Measurements from ENCODE around the gene TMEM183A. TPM values are rescaled to one million over a fixed set of nuclear protein-coding genes. Genes with fewer than 3 reads are reported as not detected.

The TMEM183A gene
- total RNA-seq, 1 experiment from 2014 or later: 64.7 TPM

DNA sequence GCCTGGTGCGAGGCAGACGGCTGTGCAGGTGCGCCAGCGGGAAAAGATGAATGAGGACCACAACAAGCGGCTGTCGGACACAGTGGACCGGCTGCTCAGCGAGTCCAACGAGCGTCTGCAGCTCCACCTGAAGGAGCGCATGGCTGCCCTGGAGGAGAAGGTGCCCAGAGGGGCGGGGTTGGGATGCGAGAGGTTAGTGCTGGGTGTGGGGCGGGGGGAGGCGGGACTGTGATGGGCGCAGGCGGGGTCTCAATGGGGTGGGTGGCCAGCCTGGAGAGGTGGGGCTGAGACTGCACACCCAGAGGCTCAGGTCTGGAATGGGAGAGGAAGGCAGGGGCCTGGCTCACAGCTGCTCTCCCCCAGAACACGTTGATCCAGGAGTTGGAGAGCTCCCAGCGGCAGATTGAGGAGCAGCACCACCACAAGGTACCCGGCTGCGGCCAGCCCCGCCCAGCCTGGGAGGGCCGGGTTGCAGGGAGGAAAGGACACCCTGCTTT lies 41.4 kb downstream of the TMEM183A start (continued):
- no peak for TF ChIP-seq YY1 (IDR thresholded peaks at IDR 0.05; ENCODE audit: extremely low read depth, insufficient replicate concordance, low read depth, low read length)
- TF ChIP-seq SIN3A (IDR thresholded peaks at IDR 0.05; ENCODE audit: low read depth): no peak
- no peak for TF ChIP-seq EGR1 (IDR thresholded peaks at IDR 0.05; ENCODE audit: low read depth)
- no peak for TF ChIP-seq POLR2A (IDR thresholded peaks at IDR 0.05; ENCODE audit: borderline replicate concordance, extremely low read depth, insufficient read depth, insufficient read length)
- TF ChIP-seq ZFX (IDR thresholded peaks at IDR 0.05): no peak
- no peak for TF ChIP-seq JUND (IDR thresholded peaks at IDR 0.05)
- no peak for TF ChIP-seq SRF (IDR thresholded peaks at IDR 0.05; ENCODE audit: low read depth)
- TF ChIP-seq SP1 (IDR thresholded peaks at IDR 0.05; ENCODE audit: low read depth): no peak
- TF ChIP-seq CTCF (IDR thresholded peaks at IDR 0.05 in 2 of 3, conservative IDR thresholded peaks at IDR 0.05 in 1 of 3; ENCODE audit: borderline replicate concordance in 1 of 3, insufficient read depth in 1 of 3, low read depth in 2 of 3, low read length in 2 of 3): no peak
- TF ChIP-seq, protein P1, sequence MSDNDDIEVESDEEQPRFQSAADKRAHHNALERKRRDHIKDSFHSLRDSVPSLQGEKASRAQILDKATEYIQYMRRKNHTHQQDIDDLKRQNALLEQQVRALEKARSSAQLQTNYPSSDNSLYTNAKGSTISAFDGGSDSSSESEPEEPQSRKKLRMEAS (IDR thresholded peaks at IDR 0.05): no peak
- TF ChIP-seq EZH2phosphoT487 (IDR thresholded peaks at IDR 0.05; ENCODE audit: borderline replicate concordance): no peak
- no peak for TF ChIP-seq ELF1 (IDR thresholded peaks at IDR 0.05; ENCODE audit: borderline replicate concordance, low read depth)

- intact Hi-C loops (cut with micrococcal nuclease): no loop called here
- TF ChIP-seq, protein P2, sequence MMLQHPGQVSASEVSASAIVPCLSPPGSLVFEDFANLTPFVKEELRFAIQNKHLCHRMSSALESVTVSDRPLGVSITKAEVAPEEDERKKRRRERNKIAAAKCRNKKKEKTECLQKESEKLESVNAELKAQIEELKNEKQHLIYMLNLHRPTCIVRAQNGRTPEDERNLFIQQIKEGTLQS (IDR thresholded peaks at IDR 0.05): no peak
- TF ChIP-seq ZFX (IDR thresholded peaks at IDR 0.05) (no peak), SRF (IDR thresholded peaks at IDR 0.05; ENCODE audit: low read depth) (no peak), SP1 (IDR thresholded peaks at IDR 0.05; ENCODE audit: low read depth) (no peak), YY1 (IDR thresholded peaks at IDR 0.05; ENCODE audit: extremely low read depth, insufficient replicate concordance, low read depth, low read length) (no peak), ZNF274 (IDR thresholded peaks at IDR 0.05; ENCODE audit: low read depth, low read length) (no peak), TCF7L2 (IDR thresholded peaks at IDR 0.05; ENCODE audit: borderline replicate concordance, extremely low read depth, insufficient read depth, insufficient read length) (no peak), POLR2A (IDR thresholded peaks at IDR 0.05; ENCODE audit: borderline replicate concordance, extremely low read depth, insufficient read depth, insufficient read length) (no peak), ELF1 (IDR thresholded peaks at IDR 0.05; ENCODE audit: borderline replicate concordance, low read depth) (no peak), CEBPB (IDR thresholded peaks at IDR 0.05; ENCODE audit: low read depth) (no peak), FOSL1 (IDR thresholded peaks at IDR 0.05; ENCODE audit: low read depth) (no peak), CTCF (IDR thresholded peaks at IDR 0.05 in 2 of 3, conservative IDR thresholded peaks at IDR 0.05 in 1 of 3; ENCODE audit: borderline replicate concordance in 1 of 3, insufficient read depth in 1 of 3, low read depth in 2 of 3, low read length in 2 of 3) (no peak), CBX3 (IDR thresholded peaks at IDR 0.05; ENCODE audit: low read depth) (no peak)
- TF ChIP-seq, protein P1 (IDR thresholded peaks at IDR 0.05): no peak
- POLR2A ChIA-PET: no interaction called here
These were observed 41.9 kb downstream of the TMEM183A start for GRCh38 chr1:203049077-203049476.

More at GRCh38 chr1:203049077-203049476, 41.9 kb downstream of the TMEM183A start:
- Histone ChIP-seq H4K20me1 (ENCODE audit: insufficient read depth) (no peaks in the 10 kb centered on the region), H3K27ac (ENCODE audit: low read depth, low read length) (no peak overlapping the region), H2AFZ (ENCODE audit: low read depth, low read length, poor library complexity, severe bottlenecking) (no peak overlapping the region), H3K9me2 (ENCODE audit: insufficient read depth) (no peaks in the 10 kb centered on the region), H3K9me3 (ENCODE audit: control insufficient read depth in 1 of 2, insufficient read depth in 1 of 2, low read depth in 1 of 2, low read length in 2 of 2) (no peaks in the 10 kb centered on the region), H3K4me2 (ENCODE audit: low read length) (no peak overlapping the region), H3K4me1 (ENCODE audit: control insufficient read depth in 1 of 2, insufficient read depth in 2 of 2, low read length in 2 of 2) (peaks cover 8 to 20% of the 10 kb centered on the region in 2 experiments), H3K4me3 (replicated peaks in 1 of 2; ENCODE audit: low read depth in 1 of 2, low read length in 2 of 2) (no peak overlapping the region), H3K27me3 (ENCODE audit: insufficient read depth, low read length) (no peaks in the 10 kb centered on the region), H3K36me3 (ENCODE audit: control insufficient read depth in 1 of 2, insufficient read depth in 2 of 2, low read length in 2 of 2) (0 out of 4 replicates have a peak, but pooled peaks cover 0 to 3% of the 10 kb centered on the region in 2 experiments), H3K9ac (ENCODE audit: low read length) (no peak overlapping the region), H3K79me2 (ENCODE audit: insufficient read depth, low read length) (no peaks in the 10 kb centered on the region)
- ChIA-PET RAD21 (ENCODE audit: low non-redundant PET in 1 of 2, low total read pairs in 2 of 2, uncharacterized antibody in 2 of 2, unreplicated experiment in 2 of 2) (no interaction called here), CTCF (interaction anchor here (1.4 to 2.4 kb wide), 2 partner anchors 9 to 220 kb away, joined by 4 to 7 read pairs; no protein-coding TSS in a partner anchor)
- no peak for ATAC-seq
- no TSS peak for BruUV-seq (replicated peaks)
- no peak for DNase-seq (ENCODE audit: low read depth, low spot score)
